HG03095 (cell line): ENCODE results near the gene PAX3.

Source experiments
- ATAC-seq: cut with Tn5 transposase; IDR thresholded peaks from one replicate; pipeline ENCODE4 v1.9.1; 2021; ENCODE audit warnings: moderate library complexity; ENCODE audit not compliant: unreplicated experiment

Gene PAX3

DNA sequence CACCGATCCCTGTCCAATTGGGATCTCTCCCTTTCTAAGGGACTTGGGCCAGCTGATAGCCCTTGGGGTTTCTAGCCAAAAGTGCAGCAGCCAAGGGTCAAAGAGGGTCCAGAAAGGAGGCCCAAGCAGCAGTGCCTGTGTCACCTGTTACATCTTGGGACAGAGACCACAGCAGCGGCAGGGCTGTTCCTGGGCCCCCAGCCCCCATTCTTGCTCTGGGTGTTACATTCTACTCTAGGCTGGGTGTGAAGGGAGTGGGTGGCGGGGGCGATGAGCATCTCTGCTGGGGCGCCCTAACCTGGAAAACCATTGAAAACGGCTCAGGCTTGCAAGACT, 1.2 kb downstream of the PAX3 start:
- ATAC-seq: no peak

- no peak for ATAC-seq
These were observed 1.7 kb downstream of the PAX3 start for GRCh38 chr2:222296911-222297599.

GRCh38 chr2:222296311-222296741, 2.5 kb downstream of the PAX3 start:
- no peak for ATAC-seq

DNA sequence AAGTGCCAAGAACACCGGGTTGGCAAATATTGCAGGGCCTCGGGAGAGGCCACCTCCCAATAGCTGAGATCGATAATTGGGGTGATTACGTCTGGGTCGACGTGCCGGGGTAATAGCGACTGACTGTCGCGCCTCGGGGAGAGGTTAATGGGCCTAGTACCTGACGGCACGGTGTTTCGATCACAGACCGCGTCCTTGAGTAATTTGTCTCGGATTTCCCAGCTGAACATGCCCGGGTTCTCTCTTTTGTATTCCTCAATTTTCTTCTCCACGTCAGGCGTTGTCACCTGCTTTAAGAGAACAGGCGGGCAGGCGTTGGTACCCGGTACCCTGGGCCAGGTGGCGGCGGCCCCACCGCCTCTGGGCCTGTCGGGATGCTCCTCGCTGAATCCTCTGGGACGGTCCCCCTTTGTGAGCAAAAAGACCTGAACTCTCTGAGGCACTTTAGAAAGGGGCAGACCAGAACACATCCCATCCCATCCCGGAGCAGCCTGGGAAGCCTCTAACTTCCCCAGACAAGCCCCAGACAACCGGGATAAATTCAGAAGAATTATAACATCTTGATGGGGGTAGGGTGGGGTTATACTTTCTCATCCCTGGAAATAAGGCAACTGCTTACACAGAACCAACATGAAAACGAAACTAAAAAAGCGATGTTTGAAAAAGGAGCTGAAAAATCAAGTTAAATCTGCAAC, 3.3 kb downstream of the PAX3 start:
- ATAC-seq: no peak

DNA sequence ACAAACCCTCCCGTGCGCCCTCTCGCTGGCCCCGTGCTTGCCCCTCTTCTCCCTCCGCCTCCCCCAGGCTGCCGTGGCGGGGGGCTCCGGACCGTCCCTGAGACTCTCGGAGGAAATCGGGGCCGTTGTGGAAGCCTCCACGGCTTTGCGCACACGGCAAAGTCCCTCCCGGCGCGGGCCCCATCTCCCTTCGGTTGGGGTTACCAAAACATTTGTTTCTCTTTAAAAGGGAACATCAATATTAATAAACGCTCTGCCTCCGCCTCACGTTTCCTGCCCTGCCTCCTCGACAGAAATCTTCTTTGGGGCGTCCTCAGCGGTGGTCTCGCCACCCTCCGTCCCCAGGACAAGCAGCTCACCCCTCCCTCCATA, 3.8 kb downstream of the PAX3 start:
- no peak for ATAC-seq

GRCh38 chr2:222293660-222294630, 4.9 kb downstream of the PAX3 start:
- no peak for ATAC-seq

GRCh38 chr2:222292149-222293134, 6.4 kb downstream of the PAX3 start:
- no peak for ATAC-seq

DNA sequence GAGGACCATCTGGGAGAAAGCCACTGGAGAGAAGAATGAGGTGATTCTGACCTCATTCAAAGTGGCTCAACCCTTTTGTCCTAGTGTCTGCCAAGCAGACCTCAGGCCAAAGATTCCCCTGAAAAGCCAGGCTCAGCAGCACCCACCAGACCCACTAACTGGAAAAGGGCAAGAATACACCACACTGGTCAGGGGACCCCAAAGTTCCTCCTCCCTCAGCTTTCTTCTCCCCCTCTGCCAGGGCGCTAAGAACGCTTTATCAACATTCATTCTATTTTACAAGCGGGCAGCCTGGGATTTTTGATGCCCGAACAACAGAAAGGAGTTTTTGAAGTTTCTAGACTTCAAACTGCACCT, 7.3 kb downstream of the PAX3 start:
- no peak for ATAC-seq

- no peak for ATAC-seq
These were observed 7.9 kb downstream of the PAX3 start for GRCh38 chr2:222290736-222291484.

DNA sequence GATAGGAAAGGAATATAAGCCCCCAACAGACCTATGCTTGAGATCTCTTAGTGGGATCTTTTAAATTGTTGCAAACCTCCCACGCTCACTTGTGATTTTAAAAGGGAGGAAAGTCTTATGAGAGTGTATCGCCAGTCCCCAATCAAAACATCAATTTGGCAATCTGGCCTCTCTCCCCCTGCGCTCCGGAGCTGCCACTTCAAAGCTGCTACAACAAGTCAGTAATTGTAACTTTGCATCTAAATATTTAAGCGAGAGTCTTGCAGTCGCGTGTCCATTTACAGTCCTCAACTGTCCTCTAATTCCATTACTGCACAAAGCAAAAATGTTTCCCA, 8.4 kb downstream of the PAX3 start:
- no peak for ATAC-seq

DNA sequence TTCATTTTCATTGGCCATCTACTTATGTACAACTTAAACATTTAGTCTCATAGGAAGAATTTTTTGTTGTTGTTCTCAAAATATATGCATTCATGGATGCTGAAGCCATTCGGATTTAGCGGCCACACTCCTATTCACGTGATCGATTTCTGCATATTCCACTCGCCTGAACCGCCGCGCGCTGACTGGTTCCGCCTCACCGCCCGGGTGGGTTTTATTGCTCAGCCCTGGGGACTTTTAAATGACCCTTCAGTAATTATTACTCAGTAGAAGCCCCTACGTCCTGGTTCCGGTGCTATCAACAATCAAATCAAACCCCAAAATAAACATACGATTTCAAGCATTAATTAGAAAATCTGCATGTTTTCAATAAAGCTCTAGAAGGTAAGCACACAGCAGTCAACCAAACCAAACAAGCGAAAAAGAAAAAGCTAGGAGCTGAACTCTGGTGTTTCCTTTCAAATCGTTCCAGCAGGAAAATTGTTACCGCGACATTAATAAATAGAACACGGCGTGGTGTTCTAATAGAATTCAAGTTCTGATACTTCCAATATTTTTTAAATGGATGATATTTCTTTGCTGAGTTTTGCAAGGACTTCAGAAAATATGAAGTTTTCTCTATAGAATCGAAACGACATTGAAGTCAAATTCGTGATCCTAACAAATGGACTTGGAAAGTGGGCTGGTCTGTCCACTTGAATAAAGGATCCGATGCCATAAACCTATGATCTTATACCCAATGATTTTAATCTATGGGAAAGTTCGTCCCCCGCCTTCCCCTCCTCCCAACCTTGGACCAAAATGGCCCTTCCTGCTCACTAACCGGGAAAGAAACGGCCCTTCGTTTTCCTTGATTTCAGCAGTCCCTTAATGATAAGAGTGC, 9.3 kb downstream of the PAX3 start:
- ATAC-seq: no peak

DNA sequence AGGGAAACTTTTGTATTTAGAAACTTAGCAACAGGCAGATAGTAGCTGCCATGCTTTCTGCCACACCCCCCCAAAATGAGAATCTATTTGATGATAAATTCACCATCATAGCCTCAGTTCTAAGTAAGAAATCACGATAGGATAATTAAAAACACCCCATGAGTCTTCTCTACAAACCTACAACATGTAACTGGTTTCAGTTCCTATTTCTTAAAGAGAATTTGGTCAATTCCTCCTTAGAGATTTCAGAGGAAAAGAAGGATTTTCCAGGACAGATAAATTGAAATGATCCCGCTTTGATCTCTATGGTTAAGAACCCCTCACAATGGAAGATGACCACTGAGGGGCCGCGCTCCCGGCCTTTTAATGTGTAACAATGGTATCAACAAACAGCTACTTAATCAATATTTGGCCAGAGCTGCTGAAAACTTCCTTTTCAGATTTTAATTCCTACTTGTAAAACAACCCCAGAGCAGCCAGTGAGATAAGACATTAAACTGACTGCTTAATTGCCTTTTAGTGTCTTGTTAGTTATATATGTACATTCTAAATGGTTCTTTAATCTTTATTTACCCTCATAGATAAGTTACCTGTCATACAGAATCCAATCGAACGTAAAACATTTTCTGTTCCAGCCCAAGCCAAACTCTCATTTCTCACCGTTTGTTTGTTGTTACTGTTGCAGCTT, 10.1 kb downstream of the PAX3 start:
- no peak for ATAC-seq

DNA sequence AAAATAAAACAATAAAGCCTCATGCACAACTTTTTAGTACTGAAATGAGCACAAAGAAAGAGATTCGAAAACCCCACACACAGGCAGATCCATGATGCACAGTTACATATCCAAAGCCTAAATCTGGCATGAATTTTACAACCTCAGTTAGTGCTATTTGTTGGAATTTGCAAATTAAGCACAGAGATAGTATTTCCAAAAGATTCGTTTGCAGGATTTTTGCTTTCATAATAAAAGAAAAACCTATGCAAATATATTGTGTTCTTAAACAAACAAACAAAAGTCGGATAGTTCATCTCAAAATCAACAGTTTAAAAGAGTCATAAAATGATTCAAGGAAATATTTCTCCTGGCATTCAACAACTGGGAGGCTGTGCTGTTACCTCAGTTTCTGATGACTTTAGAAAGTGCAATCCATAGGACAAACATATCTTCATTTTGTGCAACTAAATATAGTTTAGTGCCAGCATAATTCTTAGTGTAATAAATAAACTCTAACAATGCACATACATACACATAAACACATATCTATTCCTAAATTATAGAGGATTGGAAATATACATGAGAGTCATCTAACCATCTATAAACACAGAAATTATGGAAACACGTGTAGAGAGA, 10.8 kb downstream of the PAX3 start:
- ATAC-seq: no peak

DNA sequence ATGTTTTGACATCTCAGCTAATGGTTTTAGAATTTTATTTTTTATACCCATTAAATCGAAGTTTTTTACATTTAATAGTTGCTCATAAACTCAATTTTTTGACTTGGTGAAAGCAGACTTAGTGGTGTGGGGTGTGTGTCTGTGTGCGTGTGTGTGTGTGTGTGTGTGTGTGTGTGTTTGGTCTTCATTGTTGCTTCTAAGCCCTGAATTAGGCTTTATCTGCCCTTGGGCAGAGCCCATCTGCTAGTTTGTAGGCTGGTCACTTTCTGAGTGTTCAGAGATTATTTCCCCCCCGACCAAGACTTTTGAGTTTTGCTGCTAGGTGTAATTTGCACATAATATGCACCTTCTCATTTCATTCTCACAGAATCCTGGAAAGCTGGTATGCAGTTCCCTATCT, 14.3 kb downstream of the PAX3 start:
- ATAC-seq: no peak

DNA sequence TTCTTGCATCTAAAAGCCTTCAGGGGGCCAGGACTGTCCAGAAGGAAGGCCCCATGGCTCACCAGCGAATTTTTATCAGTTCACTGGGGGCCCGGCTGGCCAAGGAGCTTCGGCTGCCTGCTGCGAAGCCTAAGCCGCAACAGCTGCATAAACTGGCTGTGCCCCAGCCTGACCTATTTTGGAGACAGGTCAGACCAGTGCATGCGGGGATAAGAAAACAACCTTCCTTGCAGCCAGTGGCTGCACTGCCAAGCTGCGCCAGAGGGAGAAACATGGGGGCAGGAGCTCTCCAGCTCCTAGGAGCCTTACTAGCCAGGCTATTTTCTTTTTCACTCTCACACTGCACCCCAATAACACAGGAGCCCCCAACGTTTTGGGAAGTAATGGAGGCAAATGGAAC, 15.2 kb downstream of the PAX3 start:
- no peak for ATAC-seq

DNA sequence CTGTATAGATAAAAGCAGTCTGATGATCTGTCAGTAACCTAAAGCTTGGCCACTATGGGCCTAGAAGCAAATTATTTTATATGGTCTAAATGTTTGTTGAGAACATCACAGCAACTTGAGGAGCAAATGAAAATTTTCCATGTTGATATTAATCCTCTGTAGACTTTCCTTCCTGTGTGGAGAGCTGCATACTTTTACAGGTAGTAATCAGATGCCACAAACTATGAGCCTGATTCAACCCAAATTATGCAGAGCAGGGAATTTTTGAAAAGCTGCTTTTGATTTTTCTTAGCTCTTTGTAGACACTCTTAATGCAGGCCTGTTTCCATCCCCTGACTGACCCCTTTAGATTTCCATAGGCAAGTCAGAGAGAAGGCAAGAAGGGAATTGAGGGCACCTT, 17.3 kb downstream of the PAX3 start:
- no peak for ATAC-seq

GRCh38 chr2:222280795-222281194, 18.0 kb downstream of the PAX3 start:
- no peak for ATAC-seq

DNA sequence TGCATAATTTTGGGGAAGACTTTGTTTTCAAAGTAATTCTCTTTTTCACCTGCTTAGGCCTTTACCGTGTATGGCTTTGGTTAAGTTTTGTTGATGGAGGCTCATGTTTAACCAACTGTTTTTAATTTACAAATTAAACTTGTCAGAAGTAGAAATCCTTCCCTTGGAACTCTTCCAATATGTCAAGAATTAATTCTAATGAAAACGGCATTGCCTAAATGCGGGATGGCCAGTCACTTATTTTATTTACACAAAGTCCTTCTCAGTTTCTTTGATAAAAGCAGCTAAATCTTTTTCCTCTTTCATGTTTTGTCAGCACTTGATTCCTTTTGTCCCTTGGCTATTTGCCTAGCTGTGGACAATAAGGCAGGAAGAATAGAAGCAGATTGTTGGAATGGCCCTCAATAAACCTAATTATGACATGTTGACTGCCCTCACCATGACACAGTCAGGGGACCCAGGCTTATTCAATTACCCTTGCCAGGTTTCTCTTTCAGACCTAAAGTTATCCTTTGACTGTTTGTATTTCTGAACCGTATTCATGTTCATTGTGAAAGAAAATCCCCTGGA, 26.3 kb downstream of the PAX3 start:
- ATAC-seq: no peak
